Stimulated activated CD8-positive, alpha-beta memory T cell treated with anti-CD3 and anti-CD28 coated beads, Interleukin-12 subunit alpha, Interleukin-12 subunit beta, amount 100 ng/mL, for 4 hours (primary cell): ENCODE data around the gene GALK1.
A peak's percentile ranks its signal among the peaks of the same experiment; 100 is the strongest.

ENCODE experiments used
- DNase-seq: peaks from one replicate; pipeline ENCODE4 v3.0.0-alpha.2; 2020; ENCODE audit warnings: low read depth

Gene GALK1

GRCh38 chr17:75724016-75725003, 40.7 kb downstream of the GALK1 start:
- DNase-seq = no peak

DNA sequence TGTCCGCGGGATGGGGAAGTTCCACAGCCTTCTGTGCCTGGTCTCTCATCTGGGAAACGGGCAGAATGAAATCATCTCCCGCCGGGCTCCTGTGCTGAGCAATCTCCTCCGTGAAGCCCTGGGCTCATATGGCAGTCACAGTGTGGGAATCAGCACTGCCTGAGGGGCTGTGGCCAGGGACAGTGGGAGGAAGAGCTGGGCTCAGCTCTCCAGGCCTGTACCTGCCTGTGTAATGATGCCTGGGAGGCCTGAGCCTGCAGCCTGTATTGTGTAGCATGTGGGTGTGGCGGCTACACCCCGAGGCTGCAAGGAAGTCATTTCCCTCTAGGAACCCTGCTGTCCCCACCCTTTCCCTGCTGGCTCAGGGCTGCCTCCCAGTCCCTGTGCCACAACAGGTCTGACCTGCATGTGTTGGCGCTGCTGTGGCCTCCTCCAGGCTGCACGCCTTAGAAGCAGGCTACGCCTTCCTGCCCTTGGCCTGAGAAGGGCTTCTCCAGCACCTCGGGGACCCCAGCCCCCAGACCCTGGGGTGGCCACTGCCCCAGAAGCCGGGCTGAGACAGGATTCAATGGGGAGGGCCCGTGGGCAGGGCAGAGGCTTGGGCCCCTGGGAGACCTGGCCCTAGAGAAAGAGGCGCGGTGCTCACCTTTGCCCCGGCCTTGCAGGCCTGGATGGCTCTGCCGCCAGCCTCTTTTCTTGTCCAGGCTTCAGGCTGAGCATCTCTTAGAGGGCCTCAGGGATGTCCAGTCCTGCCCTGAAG, 41.6 kb downstream of the GALK1 start:
- DNase-seq = no peak

DNA sequence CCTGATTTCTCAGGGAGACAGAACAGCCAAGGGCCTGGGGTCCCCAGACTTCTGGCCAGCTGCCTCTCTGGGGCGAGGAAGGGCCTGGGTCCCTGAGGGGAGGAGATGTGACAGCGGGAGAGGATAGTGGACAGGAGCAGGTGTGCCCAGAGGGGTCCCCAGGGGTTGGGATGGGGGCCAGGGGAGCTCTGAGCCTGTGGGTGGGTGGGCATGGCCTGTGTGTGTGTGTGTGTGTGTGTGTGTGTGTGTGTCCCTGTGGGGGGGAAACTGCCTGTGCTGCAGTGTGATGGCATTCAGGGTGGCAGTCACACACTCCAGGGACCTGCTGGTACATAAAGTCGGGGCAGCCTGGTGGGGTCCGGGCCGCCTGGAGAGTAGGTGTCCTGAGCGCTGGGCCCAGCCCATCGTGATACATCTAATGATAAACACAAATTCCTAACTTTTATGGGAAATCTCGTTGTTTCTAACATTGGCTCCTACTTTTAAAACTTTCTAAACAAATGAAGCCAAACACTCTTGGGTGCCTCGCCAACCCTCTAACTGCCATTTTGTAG, 42.4 kb downstream of the GALK1 start:
- no peak for DNase-seq

DNA sequence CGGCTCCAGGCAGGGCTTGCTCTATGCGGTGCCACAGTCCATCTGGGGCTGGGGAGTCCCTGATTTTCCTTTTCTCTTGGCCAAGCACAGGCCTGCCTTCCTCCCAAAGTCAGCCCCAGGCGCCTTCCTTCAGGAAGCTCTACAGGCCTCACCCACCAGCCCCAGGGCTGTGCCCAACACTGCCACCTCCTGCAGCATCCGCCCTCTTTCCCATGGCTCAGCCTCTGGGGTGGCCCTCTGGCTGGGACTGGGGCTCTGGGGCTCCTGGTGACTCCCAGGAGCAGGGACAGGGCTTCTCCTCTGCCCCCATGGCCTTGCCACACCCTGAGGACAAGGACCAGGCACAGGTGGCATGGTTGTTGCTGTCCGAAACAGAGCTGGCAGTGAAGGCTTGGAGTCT, 42.9 kb downstream of the GALK1 start:
- DNase-seq = no peak

- no peak for DNase-seq
Observed at GRCh38 chr17:75721463-75722011, 43.5 kb downstream of the GALK1 start.

DNA sequence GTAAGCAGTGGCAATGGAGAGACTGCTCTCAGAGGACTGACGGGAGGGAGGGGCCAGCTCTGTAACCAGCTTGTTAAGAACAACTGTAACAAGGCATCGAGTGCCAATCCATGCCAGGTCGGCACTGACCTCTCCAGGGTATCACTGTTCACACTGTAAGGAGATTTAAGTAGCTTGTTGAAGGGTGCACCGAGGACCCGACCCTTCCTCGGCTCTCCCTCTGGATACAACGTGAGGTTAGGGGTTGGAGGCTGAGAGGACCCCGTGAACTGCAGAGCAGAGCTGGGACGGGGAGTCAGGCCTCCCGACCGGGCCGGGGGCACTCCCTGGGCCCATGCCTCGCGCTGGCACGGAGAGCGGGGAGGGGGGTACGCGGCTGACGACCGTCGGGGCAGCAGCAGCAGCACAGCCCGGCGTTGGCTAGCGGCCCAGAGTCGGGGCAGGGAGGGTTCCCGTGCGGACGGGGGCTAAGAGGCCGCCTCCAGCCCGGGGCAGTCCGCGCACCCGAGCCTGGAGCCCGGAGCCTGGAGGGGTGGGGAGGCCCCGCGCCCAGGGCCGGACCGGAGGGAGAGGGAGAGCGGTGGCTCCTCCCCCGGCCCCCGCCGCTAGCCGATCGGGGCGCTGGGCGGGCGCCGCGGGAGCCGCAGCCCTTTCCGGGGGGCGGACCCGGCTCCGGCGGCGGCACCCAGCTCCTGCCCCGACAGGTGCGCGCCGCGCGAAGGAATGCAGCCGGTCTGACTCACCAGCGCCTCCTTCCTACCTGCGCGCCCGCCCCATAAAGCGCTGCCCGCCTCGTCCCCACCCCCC, 44.1 kb downstream of the GALK1 start, which contains the start of gene ITGB4:
ITGB4 (plus strand) TSS at position 804 of the 807 bp plus-strand sequence. CDS start 3,245 bp downstream, outside the sequence.
- peak; percentile 32 for DNase-seq

DNA sequence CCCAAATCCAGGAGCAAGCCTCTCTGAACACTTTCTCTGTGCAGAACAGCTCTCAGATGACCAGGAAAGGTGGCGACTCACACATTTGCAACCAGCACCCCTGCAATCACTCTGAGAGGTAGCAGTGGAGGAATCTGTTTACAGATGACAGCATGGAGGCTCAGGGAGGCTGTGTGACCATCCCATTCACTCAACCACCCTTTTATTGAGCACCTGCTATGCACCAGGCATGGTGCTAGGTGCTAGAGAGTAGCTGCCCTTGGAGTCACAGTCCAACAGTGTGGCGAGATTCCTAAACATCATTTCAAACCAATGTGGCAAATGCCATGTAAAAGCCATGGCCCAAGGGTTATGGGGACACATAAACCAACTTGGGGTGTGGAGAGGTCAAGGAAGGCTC, 45.3 kb downstream of the GALK1 start:
- no peak for DNase-seq

GRCh38 chr17:75712446-75712845, 52.5 kb downstream of the GALK1 start:
- DNase-seq = no peak
